Neural crest cell (in vitro differentiated cells): ENCODE results near the gene LEMD2. TPM values are rescaled to one million over a fixed set of nuclear protein-coding genes. Genes with fewer than 3 reads are reported as not detected.

Source experiments
- DNase-seq: peaks from one replicate; pipeline ENCODE4 v3.0.0; 2021; ENCODE audit warnings: low read depth, mixed read lengths, low spot score
- H3K27ac Mint-ChIP-seq: one replicate; pipeline ENCODE4 v1.8.0; 2021; ENCODE audit warnings: mild to moderate bottlenecking, mixed read lengths; ENCODE audit not compliant: unreplicated experiment
- H3K27me3 Mint-ChIP-seq: 2 replicates; pipeline ENCODE4 v1.8.0; 2021; ENCODE audit warnings: low read depth, mild to moderate bottlenecking, mixed read lengths
- H3K36me3 Mint-ChIP-seq: 2 replicates; pipeline ENCODE4 v1.8.0; 2021; ENCODE audit warnings: low read depth, mild to moderate bottlenecking, mixed read lengths
- H3K4me1 Mint-ChIP-seq: 2 replicates; pipeline ENCODE4 v1.8.0; 2021; ENCODE audit warnings: mixed read lengths
- H3K4me3 Mint-ChIP-seq: one replicate; pipeline ENCODE4 v1.8.0; 2021; ENCODE audit warnings: mild to moderate bottlenecking, mixed read lengths
- H3K9me3 Mint-ChIP-seq: 2 replicates; pipeline ENCODE4 v1.8.0; 2021; ENCODE audit warnings: mixed read lengths
- CTCF ChIP-seq: fragments of 200-600 bp; sonication (generic); conservative IDR thresholded peaks from 2 replicates; pipeline ENCODE4 v1.5.0; 2021; ENCODE audit warnings: antibody characterized with exemption, mild to moderate bottlenecking
- total RNA-seq: library from RNA; stranded (reverse); gene quantifications from 2 replicates; pipeline ENCODE4 v1.2.1, GENCODE V29; 2021

LEMD2 gene
- total RNA-seq, 1 donor from 2014 or later: 63.6 TPM

- Mint-ChIP-seq H3K4me3 (no peak overlapping the region), H3K27ac (no peak overlapping the region), H3K27me3 (peaks cover 4% of the 10 kb centered on the region), H3K4me1 (peaks cover 6% of the 10 kb centered on the region), H3K9me3 (no peaks in the 10 kb centered on the region), H3K36me3 (no peaks in the 10 kb centered on the region)
- DNase-seq: no peak
- TF ChIP-seq CTCF: no peak
Measured at GRCh38 chr6:33724102-33725023, 64.6 kb downstream of the LEMD2 start.

GRCh38 chr6:33723371-33724085, 65.4 kb downstream of the LEMD2 start:
- no peak for DNase-seq
- no peaks in the 10 kb centered on the region for H3K36me3 Mint-ChIP-seq
- no peak overlapping the region for H3K4me3 Mint-ChIP-seq
- H3K9me3 Mint-ChIP-seq: no peaks in the 10 kb centered on the region
- peaks cover 2% of the 10 kb centered on the region for H3K4me1 Mint-ChIP-seq
- no peak for TF ChIP-seq CTCF
- no peak overlapping the region for H3K27ac Mint-ChIP-seq
- peaks cover 6% of the 10 kb centered on the region for H3K27me3 Mint-ChIP-seq

- H3K4me1 Mint-ChIP-seq: no peaks in the 10 kb centered on the region
- no peak overlapping the region for H3K4me3 Mint-ChIP-seq
- no peak overlapping the region for H3K27ac Mint-ChIP-seq
- no peak for DNase-seq
- H3K36me3 Mint-ChIP-seq: no peaks in the 10 kb centered on the region
- H3K9me3 Mint-ChIP-seq: no peaks in the 10 kb centered on the region
- TF ChIP-seq CTCF: no peak
- H3K27me3 Mint-ChIP-seq: peaks cover 6% of the 10 kb centered on the region
Measured at GRCh38 chr6:33722103-33722623, 66.8 kb downstream of the LEMD2 start.

- no peak for DNase-seq
- Mint-ChIP-seq H3K4me3 (no peak overlapping the region), H3K4me1 (no peaks in the 10 kb centered on the region), H3K9me3 (no peaks in the 10 kb centered on the region), H3K27ac (no peak overlapping the region), H3K27me3 (peaks cover 6% of the 10 kb centered on the region), H3K36me3 (no peaks in the 10 kb centered on the region)
- no peak for TF ChIP-seq CTCF
Measured at GRCh38 chr6:33721508-33721907, 67.4 kb downstream of the LEMD2 start.

Other genes starting within 250 kb of the LEMD2 start
- 29.9 and 32.9 TPM in 2 replicates for gene BAK1, start 208.9 kb downstream of the LEMD2 start, total RNA-seq
- gene ITPR3, start 167.8 kb downstream of the LEMD2 start, total RNA-seq: 16.0 TPM in 2 replicates
- 114 and 116 TPM in 2 replicates for gene UQCC2, start 77.4 kb downstream of the LEMD2 start, total RNA-seq
- 0.72 and 0.89 TPM in 2 replicates for gene IP6K3, start 42.2 kb downstream of the LEMD2 start, total RNA-seq
- not detected in 2 replicates for gene MLN, start 14.9 kb upstream of the LEMD2 start, total RNA-seq